ENCODE results near the gene HEY2.
"Not testable (repeated sequence)": the region's sequence is repeated elsewhere in the genome, so short reads cannot be mapped to it uniquely, and the experiment has no call there.

Gene HEY2

DNA sequence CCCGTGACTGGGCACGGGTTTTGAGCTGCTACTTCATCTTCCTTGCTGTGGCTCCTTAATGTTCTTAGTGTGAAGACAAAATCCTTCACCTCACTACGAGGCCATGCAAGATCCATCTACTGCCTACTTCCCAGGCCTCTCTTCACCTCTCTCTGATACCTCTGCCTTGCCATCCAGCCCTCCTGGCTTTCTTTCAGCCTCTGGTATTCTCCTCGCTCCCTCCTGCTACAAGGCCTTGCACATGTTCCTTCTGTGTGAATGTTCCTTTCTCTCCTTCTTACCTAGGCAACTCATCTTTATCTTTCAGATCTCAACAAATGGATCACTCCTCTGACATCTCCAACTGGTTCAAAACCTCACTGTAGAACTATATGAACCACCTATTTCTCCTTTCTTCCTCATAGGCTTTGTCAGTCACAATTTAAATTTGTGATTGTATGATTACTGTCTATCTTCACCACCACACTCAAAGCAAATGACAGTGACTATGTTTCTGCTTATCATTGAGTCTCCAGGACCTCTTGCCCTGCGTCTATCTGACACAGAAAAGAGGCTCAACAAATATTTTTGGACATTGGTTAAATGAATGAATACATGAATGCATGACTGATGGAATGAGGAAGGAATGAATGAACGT, 19.8 kb downstream of the HEY2 start:
- DNase-seq (ENCODE audit: low read depth in 2 of 2): no peak

- DNase-seq (ENCODE audit: low read depth in 2 of 2): no peak
These were observed 24.2 kb downstream of the HEY2 start for GRCh38 chr6:125773387-125774341.

DNA sequence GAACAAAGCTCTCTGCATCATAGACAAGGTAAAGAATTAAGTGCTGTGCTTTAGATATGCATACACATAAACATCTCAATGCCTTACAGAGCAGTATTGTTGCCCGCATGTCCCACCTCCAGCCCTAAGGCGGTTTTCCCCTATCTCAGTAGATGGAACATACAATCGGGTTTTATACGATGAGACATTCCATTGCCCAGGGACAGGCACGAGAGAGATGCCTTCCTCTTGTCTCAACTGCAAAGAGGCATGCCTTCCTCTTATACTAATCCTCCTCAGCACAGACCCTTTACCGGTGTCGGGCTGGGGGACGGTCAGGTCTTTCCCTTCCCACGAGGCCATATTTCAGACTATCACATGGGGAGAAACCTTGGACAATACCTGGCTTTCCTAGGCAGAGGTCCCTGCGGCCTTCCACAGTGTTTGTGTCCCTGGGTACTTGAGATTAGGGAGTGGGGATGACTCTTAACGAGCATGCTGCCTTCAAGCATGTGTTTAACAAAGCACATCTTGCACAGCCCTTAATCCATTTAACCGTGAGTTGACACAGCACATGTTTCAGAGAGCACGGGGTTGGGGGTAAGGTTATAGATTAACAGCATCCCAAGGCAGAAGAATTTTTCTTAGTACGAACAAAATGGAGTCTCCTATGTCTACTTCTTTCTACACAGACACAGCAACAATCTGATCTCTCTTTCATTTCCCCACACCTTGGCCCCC, 26.8 kb downstream of the HEY2 start:
- DNase-seq (ENCODE audit: low read depth in 2 of 2): not testable (repeated sequence)

DNA sequence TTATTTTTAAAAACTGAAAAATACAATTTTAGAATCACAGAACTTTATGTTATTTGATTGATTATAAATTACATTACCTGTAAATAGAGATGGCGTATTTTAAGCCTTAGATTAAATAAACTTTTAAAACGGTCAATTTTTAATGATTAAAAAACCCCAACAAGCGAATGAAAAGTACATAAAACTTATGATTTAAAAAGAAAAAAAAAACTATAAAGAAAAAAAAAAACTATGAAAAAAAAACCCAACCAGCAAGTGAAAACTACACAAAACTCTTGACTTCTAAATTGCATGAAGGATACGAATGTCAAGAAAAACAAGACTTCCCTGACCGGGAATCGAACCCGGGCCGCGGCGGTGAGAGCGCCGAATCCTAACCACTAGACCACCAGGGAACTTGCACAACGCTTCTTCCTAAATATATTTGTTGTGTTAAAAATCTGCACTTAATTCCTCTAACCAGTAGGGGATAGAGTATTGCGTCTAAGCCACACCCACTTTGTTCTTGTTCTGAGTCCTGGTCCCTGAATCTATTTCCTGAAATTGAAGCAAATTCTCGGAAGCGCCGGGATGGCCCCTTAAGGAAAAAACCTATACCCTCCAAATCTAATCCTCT, 30.6 kb downstream of the HEY2 start:
- DNase-seq (ENCODE audit: low read depth in 2 of 2): peak; percentile 69 to 74

GRCh38 chr6:125780540-125781313, 31.3 kb downstream of the HEY2 start:
- peak; percentile 38 to 39 for DNase-seq (ENCODE audit: low read depth in 2 of 2)

DNA sequence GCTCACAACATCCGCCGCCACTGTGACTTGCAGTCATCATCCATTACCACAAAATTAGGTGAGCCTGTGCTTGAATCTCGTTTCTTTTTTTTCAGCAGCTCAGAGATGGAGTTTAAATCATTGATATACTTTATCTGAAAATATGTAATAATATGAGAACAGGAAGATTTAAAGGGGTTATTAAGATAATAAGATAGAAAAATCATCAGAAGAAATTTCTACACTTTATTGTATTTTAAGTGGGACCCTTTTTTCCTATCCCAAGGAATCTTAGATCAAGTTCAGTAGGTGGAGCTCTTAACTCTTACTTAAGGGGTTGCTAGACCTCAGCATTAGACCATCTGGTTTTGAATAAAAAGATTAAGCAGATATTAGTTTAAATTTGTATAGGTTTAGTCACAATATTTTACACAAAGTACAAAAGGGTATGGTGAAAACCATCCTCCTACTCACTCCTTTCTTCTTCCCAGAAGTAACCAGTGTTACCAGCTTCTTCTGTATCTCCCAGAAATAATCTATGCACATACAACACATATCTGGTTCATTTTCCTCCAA, 32.0 kb downstream of the HEY2 start:
- DNase-seq (ENCODE audit: low read depth in 2 of 2): no peak

DNA sequence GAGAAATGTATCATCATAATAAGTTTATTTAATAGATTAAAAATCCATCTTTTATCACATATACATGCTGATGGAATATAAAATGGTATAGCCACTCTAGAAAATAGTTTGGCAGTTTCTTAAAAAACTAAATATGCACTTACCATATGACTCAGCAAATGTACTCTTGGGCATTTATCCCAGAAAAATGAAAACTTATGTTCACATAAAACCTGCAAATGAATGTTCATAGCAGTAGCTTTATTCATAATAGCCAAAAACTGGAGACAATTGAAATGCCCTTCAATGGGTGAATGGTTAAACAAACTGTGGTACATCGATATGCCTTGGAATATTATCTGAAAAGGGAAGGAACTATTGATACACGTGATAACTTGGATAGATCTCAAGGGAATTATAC, 34.9 kb downstream of the HEY2 start:
- no peak for DNase-seq (ENCODE audit: low read depth in 2 of 2)

GRCh38 chr6:125787791-125788190, 38.4 kb downstream of the HEY2 start:
- no peak for DNase-seq (ENCODE audit: low read depth in 2 of 2)

DNA sequence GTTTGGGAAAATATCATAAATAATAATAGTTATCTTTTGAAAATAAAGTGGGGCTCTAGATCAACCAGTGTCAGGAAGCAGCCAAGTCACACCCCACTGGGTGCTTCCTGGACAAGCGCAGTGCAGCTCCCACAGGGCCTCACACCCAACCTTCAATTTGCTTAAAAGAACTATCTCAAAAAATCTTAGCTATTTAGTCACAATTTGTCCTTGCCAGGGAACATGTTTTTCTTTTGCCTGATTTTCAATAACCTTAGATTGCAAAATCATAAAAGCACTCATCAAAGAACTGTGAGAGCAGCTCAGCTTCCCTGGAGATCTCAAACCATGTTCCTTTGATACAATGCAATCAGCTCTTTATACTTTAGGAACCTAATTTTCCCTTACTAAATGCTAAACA, 39.7 kb downstream of the HEY2 start:
- DNase-seq (ENCODE audit: low read depth in 2 of 2): no peak

GRCh38 chr6:125789576-125790357, 40.3 kb downstream of the HEY2 start:
- DNase-seq (ENCODE audit: low read depth in 2 of 2): no peak

DNA sequence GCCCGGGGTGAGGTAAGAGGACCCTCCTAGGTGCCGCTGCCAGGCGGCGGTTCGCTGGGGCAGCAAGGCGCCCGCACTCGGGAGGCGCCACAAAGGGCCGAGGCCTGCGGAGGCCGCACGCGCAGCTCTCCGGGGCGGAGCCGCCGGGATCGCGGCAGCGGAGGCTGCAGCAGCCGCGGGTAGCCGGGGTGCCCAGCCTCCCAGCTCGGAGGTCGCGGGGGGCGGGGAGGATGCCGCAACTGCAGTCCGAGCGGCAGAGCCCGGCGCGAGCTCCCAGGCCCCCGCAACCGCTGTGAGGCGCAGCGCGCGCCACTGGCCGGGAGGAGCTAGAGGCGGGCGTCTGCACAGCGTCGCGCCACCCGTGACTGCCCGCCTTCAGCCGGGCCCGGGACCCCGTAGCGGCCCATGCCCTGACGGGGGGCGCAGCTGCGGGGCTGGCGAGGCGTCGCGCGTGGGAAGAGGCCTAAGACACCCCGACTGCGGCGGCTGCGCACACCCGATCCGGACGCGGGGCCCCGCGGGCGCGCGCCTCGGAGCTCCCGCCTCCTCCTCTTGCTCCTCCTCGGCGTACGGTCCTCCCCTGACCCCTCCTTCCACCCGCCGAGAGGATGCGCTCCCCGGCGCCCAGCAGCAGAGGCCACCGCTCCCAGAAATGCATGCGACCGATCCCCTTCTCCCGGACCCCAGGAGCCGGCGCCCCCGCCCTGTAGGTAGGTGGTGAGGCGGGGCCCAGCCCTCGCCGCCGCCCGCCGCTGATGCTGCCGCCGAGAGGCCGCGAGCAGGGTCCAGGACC, 41.1 kb downstream of the HEY2 start, which contains the start of gene NCOA7:
TSS of gene NCOA7 (plus strand) at position 603 of the 793 bp plus-strand sequence. CDS start 24,395 bp downstream, outside the sequence.
- peak; percentile 50 to 60 for DNase-seq (ENCODE audit: low read depth in 2 of 2)

- DNase-seq (ENCODE audit: low read depth in 2 of 2): peak in 1 of 2 donors; percentile 6
These were observed 41.9 kb downstream of the HEY2 start for GRCh38 chr6:125791151-125791819.

DNA sequence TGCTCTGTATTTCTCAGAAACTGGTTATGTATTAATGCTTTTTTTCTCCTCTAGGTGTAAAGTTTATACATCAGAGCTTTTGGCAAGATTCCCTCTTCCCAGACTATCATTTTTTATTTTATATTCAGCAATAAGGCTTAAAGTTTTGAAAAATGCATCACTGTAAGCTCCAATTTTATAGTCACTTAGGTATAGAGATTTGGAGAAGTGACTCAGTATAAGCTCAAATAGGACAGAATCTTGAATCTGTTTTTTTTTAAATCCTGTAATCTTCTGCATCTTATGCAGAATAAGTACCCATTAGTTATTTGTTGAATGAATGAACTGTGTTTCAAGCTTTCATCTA, 42.4 kb downstream of the HEY2 start:
- DNase-seq (ENCODE audit: low read depth in 2 of 2): no peak

GRCh38 chr6:125792172-125792571, 42.7 kb downstream of the HEY2 start:
- no peak for DNase-seq (ENCODE audit: low read depth in 2 of 2)

DNA sequence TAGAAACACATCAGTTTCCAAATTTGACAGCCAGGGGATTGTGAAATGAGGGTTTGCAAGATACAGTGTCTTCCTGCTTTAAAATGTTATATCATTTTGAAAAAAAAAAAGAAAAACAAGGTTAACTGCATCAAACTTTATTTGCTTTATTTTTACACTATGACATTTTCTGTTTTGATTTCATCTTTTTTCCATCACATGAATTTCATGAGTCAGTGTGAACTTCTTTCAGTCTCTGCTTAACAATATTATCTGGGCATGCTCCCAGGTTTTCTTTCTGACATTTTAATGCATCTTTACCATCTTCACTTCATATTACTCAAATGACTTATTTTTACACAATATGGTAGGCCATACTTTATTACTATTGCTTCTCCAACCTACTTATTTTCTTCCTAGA, 43.2 kb downstream of the HEY2 start:
- no peak for DNase-seq (ENCODE audit: low read depth in 2 of 2)

DNA sequence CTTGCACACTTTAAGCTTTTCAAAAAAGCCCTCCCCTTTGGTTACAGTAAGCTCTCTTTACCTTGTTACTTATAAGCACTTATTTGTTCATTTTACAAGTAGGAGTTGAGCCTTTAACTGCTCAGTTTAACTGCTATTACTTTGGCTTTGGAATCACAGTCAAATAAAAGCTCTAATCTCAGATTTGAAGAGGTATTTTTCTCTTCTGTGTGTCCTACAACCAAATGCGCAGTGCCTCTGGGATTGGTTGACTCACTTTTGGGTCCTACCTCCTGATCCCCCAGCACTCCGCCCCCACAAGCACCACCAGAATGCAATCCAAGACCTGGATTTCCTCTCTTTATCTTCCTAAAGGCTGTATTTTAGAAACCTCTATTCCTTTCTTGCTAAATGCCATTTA, 43.8 kb downstream of the HEY2 start:
- no peak for DNase-seq (ENCODE audit: low read depth in 2 of 2)

DNA sequence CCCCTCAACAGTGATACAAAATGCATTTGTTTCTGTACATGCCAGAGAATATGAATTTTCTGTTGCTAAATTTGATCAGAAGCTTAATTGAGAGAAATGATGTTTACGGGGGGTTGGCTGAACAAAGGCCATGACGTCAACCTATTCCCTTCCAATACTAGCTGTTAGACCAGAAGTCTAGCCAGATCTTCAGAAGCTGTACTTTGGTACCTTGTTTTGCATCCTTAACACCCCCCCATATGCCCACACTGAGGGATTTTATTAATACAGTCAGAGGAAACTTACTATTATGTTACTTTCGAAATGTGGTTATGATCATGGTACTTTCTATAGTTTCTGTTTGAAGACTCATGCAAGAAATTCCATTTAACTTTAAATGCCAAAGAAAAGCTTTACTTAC, 44.4 kb downstream of the HEY2 start:
- DNase-seq (ENCODE audit: low read depth in 2 of 2): no peak

DNA sequence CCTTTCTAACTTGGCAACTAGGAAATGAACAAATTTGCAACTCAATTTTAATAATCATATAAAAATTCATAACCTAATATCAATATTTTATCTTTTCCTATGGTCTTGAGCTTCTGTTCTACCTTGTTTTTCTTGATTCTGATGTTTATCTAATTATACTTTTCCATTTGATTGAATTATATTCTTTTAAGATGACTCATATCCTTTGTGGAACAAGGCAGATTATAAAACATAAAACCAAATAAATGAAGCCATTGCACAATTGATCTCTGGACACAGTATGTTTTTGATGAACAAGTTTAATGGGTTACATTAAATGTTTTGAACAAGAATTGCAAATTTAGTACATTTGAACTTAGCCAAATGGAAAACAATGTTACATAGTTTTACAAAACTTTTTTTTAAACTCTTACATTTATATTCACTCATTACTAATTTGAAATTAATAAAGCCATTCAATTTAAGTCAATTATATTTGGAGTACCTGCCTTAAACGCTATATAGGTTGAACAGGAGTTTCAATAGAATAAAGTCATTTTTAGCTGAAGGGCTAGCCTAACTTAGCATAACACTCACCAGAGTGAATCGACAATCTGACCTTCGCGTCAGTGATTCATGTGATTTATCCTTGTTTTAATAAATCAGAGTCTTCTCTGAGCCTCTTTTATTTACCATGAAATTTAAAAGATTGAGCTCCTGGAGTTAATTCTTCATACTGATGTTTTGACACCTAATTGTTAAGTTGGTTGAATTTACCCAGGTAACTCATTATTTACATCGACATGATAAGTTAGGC, 45.1 kb downstream of the HEY2 start:
- no peak for DNase-seq (ENCODE audit: low read depth in 2 of 2)

Data from stimulated activated CD8-positive, alpha-beta memory T cell treated with anti-CD3 and anti-CD28 coated beads, Interleukin-15, amount 100 ng/mL, for 4 hours (primary cell).